Right renal pelvis (tissue), 4 donors: Measurements from ENCODE around the gene CKS2. TPM values are rescaled to one million over a fixed set of nuclear protein-coding genes. Genes with fewer than 3 reads are reported as not detected.

ENCODE experiments used
- DNase-seq, 4 donors: peaks; one replicate each; pipeline ENCODE4 v3.0.0-alpha.2; 2013; ENCODE audit warnings: low read depth in 4 of 4, low spot score in 3 of 4, missing footprints in 1 of 4
- polyA plus RNA-seq, 4 donors: library from polyadenylated mRNA; unstranded; fragments of 120-200 nt; gene quantifications; one replicate each; pipeline ENCODE4 v1.2.1, GENCODE V29; 2013; ENCODE audit not compliant: insufficient read length in 4 of 4

The CKS2 gene
- polyA plus RNA-seq, 4 donors: 84.3 to 107 (median 89.5) TPM

DNA sequence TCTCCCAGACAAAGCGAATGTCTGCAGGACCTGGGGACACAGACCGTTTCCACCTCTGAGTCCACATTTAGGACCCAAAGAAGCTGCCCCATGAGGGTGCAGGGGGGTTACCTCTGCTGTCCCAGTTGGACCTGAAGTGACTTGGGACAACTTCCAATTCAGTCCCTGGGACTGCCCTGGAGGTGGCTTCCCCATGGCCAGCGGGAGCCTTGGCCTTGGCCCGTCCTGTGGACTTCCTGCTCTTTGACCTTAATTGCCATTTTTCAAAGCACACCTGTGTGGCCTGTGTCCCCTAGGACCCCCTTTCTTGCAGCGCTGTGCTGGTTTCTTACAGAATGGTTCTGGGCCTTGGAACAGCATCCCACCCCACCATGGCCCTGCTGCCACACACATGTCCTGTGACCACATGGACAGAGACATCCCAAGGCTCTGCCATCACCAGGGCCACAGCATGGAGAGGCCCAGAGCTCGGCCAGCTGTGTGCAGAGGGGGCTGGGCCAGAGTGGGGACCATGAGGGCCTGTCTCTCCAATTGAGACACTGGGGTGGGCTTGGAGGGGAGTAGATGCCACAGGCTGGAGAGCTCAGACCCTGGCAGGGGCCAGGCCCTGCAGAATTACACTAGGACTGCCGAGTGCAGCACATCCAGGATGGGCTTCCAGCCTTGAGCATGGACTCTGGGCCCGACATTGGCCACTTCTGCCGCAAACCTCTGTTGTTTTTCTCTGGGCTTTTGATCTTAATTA lies 53.1 kb downstream of the CKS2 start:
- DNase-seq: no peak

DNA sequence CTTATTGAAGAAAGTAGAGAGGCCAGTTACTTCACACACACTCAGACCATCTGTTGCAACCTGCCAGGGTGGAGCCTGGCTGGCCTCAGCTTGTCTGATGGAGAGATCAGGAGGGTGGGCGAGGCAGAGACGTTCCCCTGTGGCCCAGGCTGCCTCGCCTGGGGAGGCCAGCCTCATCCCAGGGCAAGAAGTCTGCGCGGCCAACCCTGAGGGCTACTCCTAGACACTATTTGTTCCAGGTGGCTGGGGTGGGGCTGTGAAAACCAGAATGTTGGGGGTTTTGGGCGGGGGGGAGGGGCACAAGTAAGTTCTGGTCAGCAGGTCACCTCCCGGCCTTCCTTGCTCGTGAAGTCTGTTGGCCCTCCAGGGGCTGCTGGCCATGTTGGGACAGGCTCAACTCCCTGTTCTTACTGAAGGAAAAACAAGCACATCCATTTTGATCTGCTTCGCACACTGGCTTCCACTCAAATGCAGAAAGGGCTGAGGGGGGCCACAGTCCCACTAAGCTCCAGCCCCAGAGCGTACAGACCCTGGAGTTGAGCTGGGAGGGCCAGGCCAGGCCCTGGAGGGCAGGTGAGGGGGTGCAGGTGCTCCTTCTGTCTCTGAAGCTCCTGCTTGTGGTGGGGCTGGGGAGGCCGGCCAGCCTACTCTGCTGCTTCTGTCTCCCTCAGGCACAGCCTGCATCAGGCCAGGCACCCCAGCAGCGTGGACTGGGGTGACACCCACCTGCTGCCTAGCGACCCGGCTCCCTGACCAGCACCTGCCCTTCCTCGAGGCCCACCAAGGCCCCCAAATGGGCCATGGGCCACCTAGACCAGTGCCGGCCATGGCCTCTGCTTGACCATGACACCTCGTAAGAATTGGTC lies 53.9 kb downstream of the CKS2 start:
- DNase-seq: no peak

DNA sequence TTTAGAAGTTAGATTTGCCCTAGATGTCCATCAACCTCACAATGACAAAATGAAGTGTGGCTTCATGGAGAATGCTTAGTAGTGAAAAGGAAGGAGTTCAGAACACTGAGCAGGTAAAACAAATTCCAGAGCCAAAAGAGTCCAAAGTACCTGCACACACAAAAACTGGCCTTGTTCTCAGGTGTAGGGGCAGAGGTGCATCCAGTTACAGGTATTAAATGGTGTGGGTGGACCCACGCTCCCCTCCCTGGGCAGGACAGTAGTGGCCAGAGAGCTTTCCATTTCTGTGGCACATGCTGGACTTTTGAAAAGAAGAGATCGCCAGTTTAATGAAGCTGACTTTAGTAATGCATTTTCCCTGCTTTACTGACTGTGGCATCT lies 54.5 kb downstream of the CKS2 start:
- DNase-seq: no peak

Other genes starting within 250 kb of the CKS2 start
- 1 to 10 TPM; 2.1 to 3.2 (median 2.5) TPM for gene SHC3, start 132.4 kb upstream of the CKS2 start, polyA plus RNA-seq
- 10 to 100 TPM; 55.9 to 77.6 (median 72.4) TPM for gene SECISBP2, start 7.3 kb downstream of the CKS2 start, polyA plus RNA-seq
- gene SEMA4D, start 186.9 kb downstream of the CKS2 start, polyA plus RNA-seq: 10 to 100 TPM; 40.3 to 58.9 (median 47.4) TPM